Panc1 (cell line): ENCODE results near the gene METTL2B. TPM values are rescaled to one million over a fixed set of nuclear protein-coding genes. Genes with fewer than 3 reads are reported as not detected.
"Not testable (repeated sequence)": the region's sequence is repeated elsewhere in the genome, so short reads cannot be mapped to it uniquely, and the experiment has no call there.

Source experiments
- ATAC-seq: fragments of 200-7000 bp; cut with Tn5 transposase; 2 replicates; pipeline ENCODE4 v1.9.1; 2020; ENCODE audit warnings: mild to moderate bottlenecking, moderate library complexity
- BruUV-seq: library from RNA; stranded (reverse); fragments of 400-500 nt; replicated peaks from 2 replicates; lab custom pipeline; 2021; lab: Mats Ljungman, UMichigan
- CTCF ChIA-PET: fragments of 300-600 bp; sonication (Branson Sonifier 250); formaldehyde crosslinking; loops from one replicate; lab custom pipeline; 2022; ENCODE audit warnings: antibody characterized with exemption; lab: Charles Lee
- POLR2A ChIA-PET: fragments of 300-600 bp; sonication (Branson Sonifier 250); formaldehyde crosslinking; loops from one replicate; lab custom pipeline; 2022; ENCODE audit warnings: antibody characterized with exemption; lab: Charles Lee
- DNase-seq: peaks from one replicate; pipeline ENCODE4 v3.0.0-alpha.2; 2010; ENCODE audit warnings: low read depth, low spot score
- H3K27ac ChIP-seq: 2 replicates; pipeline ENCODE4 v1.5.1; 2011; ENCODE audit warnings: mild to moderate bottlenecking, low read length, inconsistent platforms
- H3K27me3 ChIP-seq: fragments of 200-500 bp; sonication (Bioruptor generic); 2 replicates; pipeline ENCODE4 v1.6.0; 2014; ENCODE audit warnings: low read length, inconsistent platforms; ENCODE audit not compliant: control insufficient read depth, insufficient read depth
- H3K36me3 ChIP-seq: fragments of 200-500 bp; sonication (Bioruptor generic); 2 replicates; pipeline ENCODE4 v1.5.1; 2014; ENCODE audit warnings: inconsistent platforms, mild to moderate bottlenecking, low read length, moderate library complexity; ENCODE audit not compliant: control insufficient read depth, insufficient read depth
- H3K4me1 ChIP-seq: 2 replicates; pipeline ENCODE4 v1.5.1; 2011; ENCODE audit warnings: inconsistent platforms, mild to moderate bottlenecking, low read length, moderate library complexity; ENCODE audit not compliant: control insufficient read depth, insufficient read depth
- H3K4me3 ChIP-seq, 2 experiments: 2 replicates each; pipeline ENCODE4 v1.5.1; 2011 to 2012; ENCODE audit warnings: low read depth in 2 of 2, low read length in 2 of 2, mild to moderate bottlenecking in 2 of 2, inconsistent platforms in 1 of 2, moderate library complexity in 1 of 2
- H3K9me3 ChIP-seq: fragments of 200-500 bp; sonication (Bioruptor generic); 2 replicates; pipeline ENCODE4 v1.5.1; 2014; ENCODE audit warnings: low read depth, mild to moderate bottlenecking, inconsistent platforms, low read length, moderate library complexity; ENCODE audit not compliant: control insufficient read depth, insufficient read depth
- in situ Hi-C: cut with HindIII; loops from 2 replicates; pipeline ENCODE4 v1.10.0; 2016; ENCODE audit warnings: low sequenced_read_pairs, low pct_unique_long_range_greater_than_20kb
- intact Hi-C: fragments of 100-400 bp; cut with micrococcal nuclease; formaldehyde crosslinking; loops from one replicate; pipeline ENCODE4 v1.10.0; 2022; ENCODE audit not compliant: unreplicated experiment
- total RNA-seq: library from RNA; stranded (reverse); gene quantifications from one replicate; pipeline ENCODE4 v1.2.1, GENCODE V29; 2021; ENCODE audit not compliant: unreplicated experiment

The METTL2B gene
- total RNA-seq, 1 experiment from 2014 or later: 43.6 TPM

- H3K27ac ChIP-seq, intact Hi-C loops, in situ Hi-C loops, CTCF ChIA-PET, H3K4me3 ChIP-seq, H3K36me3 ChIP-seq, BruUV-seq, ATAC-seq, H3K9me3 ChIP-seq, POLR2A ChIA-PET, H3K27me3 ChIP-seq, DNase-seq: not testable (repeated sequence)
- H3K4me1 ChIP-seq: peaks cover 14% of the 10 kb centered on the region
These were observed 12.6 kb upstream of the METTL2B start for GRCh38 chr7:128463933-128464332.

GRCh38 chr7:128466871-128467270, 9.7 kb upstream of the METTL2B start:
- DNase-seq, H3K27me3 ChIP-seq, H3K4me1 ChIP-seq, POLR2A ChIA-PET, intact Hi-C loops, BruUV-seq, H3K4me3 ChIP-seq, H3K27ac ChIP-seq, H3K9me3 ChIP-seq, CTCF ChIA-PET, ATAC-seq, in situ Hi-C loops, H3K36me3 ChIP-seq: not testable (repeated sequence)

DNA sequence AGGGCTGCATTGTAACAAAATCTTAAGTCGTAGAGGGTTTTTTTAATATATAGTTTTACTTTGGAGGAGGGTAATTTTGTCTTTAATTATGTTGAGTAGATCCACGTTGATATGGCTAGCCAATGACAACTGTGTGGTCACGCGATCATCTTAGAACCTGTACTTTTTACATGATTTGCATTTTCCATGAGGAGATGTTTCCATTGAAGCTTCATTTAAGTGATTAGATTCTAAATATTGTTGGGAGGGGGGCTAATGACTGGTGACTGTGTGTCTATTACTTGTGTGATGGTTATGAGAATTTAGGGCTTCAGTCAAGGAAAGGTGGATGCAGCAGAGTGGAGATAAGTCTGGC, 765 bp downstream of the METTL2B start:
- H3K36me3 ChIP-seq, ATAC-seq, H3K27me3 ChIP-seq, BruUV-seq, H3K9me3 ChIP-seq, H3K4me1 ChIP-seq, in situ Hi-C loops, DNase-seq, CTCF ChIA-PET, intact Hi-C loops: not testable (repeated sequence)
- Histone ChIP-seq H3K27ac (peak overlapping the region; percentile 89), H3K4me3 (peak overlapping the region; percentile 77 to 85)
- POLR2A ChIA-PET: interaction anchor here (0.6 kb wide), 1 partner anchor 274 kb away, joined by 3 read pairs; no protein-coding TSS in a partner anchor

GRCh38 chr7:128479082-128479481, 2.5 kb downstream of the METTL2B start:
- H3K4me1 ChIP-seq, H3K36me3 ChIP-seq, DNase-seq, H3K27ac ChIP-seq, H3K9me3 ChIP-seq, H3K4me3 ChIP-seq, in situ Hi-C loops, POLR2A ChIA-PET, H3K27me3 ChIP-seq, BruUV-seq, ATAC-seq, intact Hi-C loops, CTCF ChIA-PET: not testable (repeated sequence)

- ATAC-seq, POLR2A ChIA-PET: not testable (repeated sequence)
These were observed 11.6 kb downstream of the METTL2B start for GRCh38 chr7:128488134-128488533.

More at GRCh38 chr7:128488134-128488533, 11.6 kb downstream of the METTL2B start:
- H3K36me3 ChIP-seq, intact Hi-C loops, in situ Hi-C loops, CTCF ChIA-PET, DNase-seq, H3K27ac ChIP-seq, H3K4me1 ChIP-seq, H3K9me3 ChIP-seq, H3K4me3 ChIP-seq, H3K27me3 ChIP-seq: not testable (repeated sequence)
- TSS peak; percentile 22 for BruUV-seq
